Retinal pigment epithelial cell (primary cell): ENCODE data around the gene RPGR.

Experiments
- DNase-seq: peaks from one replicate; pipeline ENCODE4 v3.0.0-alpha.2; 2010; ENCODE audit warnings: low read depth
- H3K4me3 ChIP-seq: 2 replicates; pipeline ENCODE4 v1.5.1; 2011; ENCODE audit warnings: mild to moderate bottlenecking, low read length, control low read depth, moderate library complexity
- CTCF ChIP-seq: conservative IDR thresholded peaks from 2 replicates; pipeline ENCODE4 v1.5.1; 2011; ENCODE audit warnings: low read depth, low read length, control low read depth, inconsistent platforms

The RPGR gene

GRCh38 chrX:38327775-38328081 is 419 bp upstream of the RPGR start:
- TF ChIP-seq CTCF, result no peak
- H3K4me3 ChIP-seq, result peak overlapping the region; percentile 8
- DNase-seq, result no peak

GRCh38 chrX:38326086-38326485 is 1.2 kb downstream of the RPGR start:
- no peak for DNase-seq
- no peak overlapping the region for H3K4me3 ChIP-seq
- no peak for TF ChIP-seq CTCF

- no peak for DNase-seq
- TF ChIP-seq CTCF, result no peak
- no peak overlapping the region for H3K4me3 ChIP-seq
Measured at GRCh38 chrX:38320819-38321218, 6.5 kb downstream of the RPGR start.

GRCh38 chrX:38318606-38319005 is 8.7 kb downstream of the RPGR start:
- DNase-seq, result no peak

GRCh38 chrX:38318196-38318595 is 9.1 kb downstream of the RPGR start:
- DNase-seq, result no peak
- no peak overlapping the region for H3K4me3 ChIP-seq
- no peak for TF ChIP-seq CTCF

More at GRCh38 chrX:38318606-38319005, 8.7 kb downstream of the RPGR start:
- no peak overlapping the region for H3K4me3 ChIP-seq
- no peak for TF ChIP-seq CTCF

- no peak for TF ChIP-seq CTCF
- H3K4me3 ChIP-seq, result no peak overlapping the region
- DNase-seq, result no peak
Measured at GRCh38 chrX:38315186-38315585, 12.1 kb downstream of the RPGR start.

GRCh38 chrX:38313190-38313589 is 14.1 kb downstream of the RPGR start:
- TF ChIP-seq CTCF, result no peak
- H3K4me3 ChIP-seq, result no peak overlapping the region
- no peak for DNase-seq
